ENCODE data around the gene SYNM. TPM values are rescaled to one million over a fixed set of nuclear protein-coding genes. Genes with fewer than 3 reads are reported as not detected.

Gene SYNM
- total RNA-seq, 1 experiment from 2014 or later, result 3.3 TPM

GRCh38 chr15:99180964-99181306 is 76.1 kb downstream of the SYNM start:
- POLR2A ChIA-PET, result no interaction called here
- Histone ChIP-seq H3K36me3 (ENCODE audit: control insufficient read depth in 1 of 2, insufficient read depth in 2 of 2, low read length in 2 of 2) (no peaks in the 10 kb centered on the region), H3K4me3 (replicated peaks in 1 of 2; ENCODE audit: low read depth in 1 of 2, low read length in 2 of 2) (no peak overlapping the region), H3K4me1 (ENCODE audit: control insufficient read depth in 1 of 2, insufficient read depth in 2 of 2, low read length in 2 of 2) (no peaks in the 10 kb centered on the region), H3K9me3 (ENCODE audit: control insufficient read depth in 1 of 2, insufficient read depth in 1 of 2, low read depth in 1 of 2, low read length in 2 of 2) (no peaks in the 10 kb centered on the region), H4K20me1 (ENCODE audit: insufficient read depth) (no peaks in the 10 kb centered on the region), H2AFZ (ENCODE audit: low read depth, low read length, poor library complexity, severe bottlenecking) (no peak overlapping the region), H3K9ac (ENCODE audit: low read length) (no peak overlapping the region), H3K79me2 (ENCODE audit: insufficient read depth, low read length) (no peaks in the 10 kb centered on the region), H3K4me2 (ENCODE audit: low read length) (no peak overlapping the region), H3K27ac (ENCODE audit: low read depth, low read length) (no peak overlapping the region), H3K27me3 (ENCODE audit: insufficient read depth, low read length) (no peaks in the 10 kb centered on the region), H3K9me2 (ENCODE audit: insufficient read depth) (no peaks in the 10 kb centered on the region)
- TF ChIP-seq CBX3 (IDR thresholded peaks at IDR 0.05; ENCODE audit: low read depth) (no peak), TCF7L2 (IDR thresholded peaks at IDR 0.05; ENCODE audit: borderline replicate concordance, extremely low read depth, insufficient read depth, insufficient read length) (no peak), EZH2phosphoT487 (IDR thresholded peaks at IDR 0.05; ENCODE audit: borderline replicate concordance) (no peak), REST (IDR thresholded peaks at IDR 0.05; ENCODE audit: low read depth) (no peak), SRF (IDR thresholded peaks at IDR 0.05; ENCODE audit: low read depth) (no peak), POLR2AphosphoS5 (IDR thresholded peaks at IDR 0.05; ENCODE audit: low read depth, low read length) (no peak), RAD21 (IDR thresholded peaks at IDR 0.05; ENCODE audit: low read depth) (no peak), EGR1 (IDR thresholded peaks at IDR 0.05; ENCODE audit: low read depth) (no peak), POLR2A (IDR thresholded peaks at IDR 0.05; ENCODE audit: borderline replicate concordance, extremely low read depth, insufficient read depth, insufficient read length) (no peak), ZBTB33 (IDR thresholded peaks at IDR 0.05; ENCODE audit: extremely low read depth, insufficient replicate concordance, low read length) (no peak), MAX (IDR thresholded peaks at IDR 0.05) (no peak), EZH2 (IDR thresholded peaks at IDR 0.05) (no peak), CTCF (IDR thresholded peaks at IDR 0.05 in 2 of 3, conservative IDR thresholded peaks at IDR 0.05 in 1 of 3; ENCODE audit: borderline replicate concordance in 1 of 3, insufficient read depth in 1 of 3, low read depth in 2 of 3, low read length in 2 of 3) (no peak), FOSL1 (IDR thresholded peaks at IDR 0.05; ENCODE audit: low read depth) (no peak), ATF3 (IDR thresholded peaks at IDR 0.05) (no peak), YY1 (IDR thresholded peaks at IDR 0.05; ENCODE audit: extremely low read depth, insufficient replicate concordance, low read depth, low read length) (no peak), ZFX (IDR thresholded peaks at IDR 0.05) (no peak), CEBPB (IDR thresholded peaks at IDR 0.05; ENCODE audit: low read depth) (no peak)
- intact Hi-C loops (cut with micrococcal nuclease), result no loop called here
- no peak for DNase-seq (ENCODE audit: low read depth, low spot score)
- no peak for ATAC-seq
- RAD21 ChIA-PET (ENCODE audit: low non-redundant PET in 1 of 2, low total read pairs in 2 of 2, uncharacterized antibody in 2 of 2, unreplicated experiment in 2 of 2), result no interaction called here
- BruUV-seq (replicated peaks), result no TSS peak
- CTCF ChIA-PET, result no interaction called here

All from HCT116 (cell line).